Left kidney (tissue), 2 donors: ENCODE measurements around the gene DMBX1. TPM values are rescaled to one million over a fixed set of nuclear protein-coding genes. Genes with fewer than 3 reads are reported as not detected.

Source experiments
- DNase-seq: peaks from one replicate; pipeline ENCODE4 v3.0.0-alpha.2; 2013
- polyA plus RNA-seq: library from polyadenylated mRNA; unstranded; fragments of 120-200 nt; gene quantifications from one replicate; pipeline ENCODE4 v1.2.1, GENCODE V29; 2013; ENCODE audit not compliant: insufficient read length

Gene DMBX1
- polyA plus RNA-seq, 1 donor: not detected

- DNase-seq: no peak
Observed at GRCh38 chr1:46459315-46459714, 30.3 kb upstream of the DMBX1 start.

GRCh38 chr1:46461017-46461808 lies 28.4 kb upstream of the DMBX1 start:
- DNase-seq: no peak

- DNase-seq: no peak
Observed at GRCh38 chr1:46461809-46462448, 27.7 kb upstream of the DMBX1 start.

- no peak for DNase-seq
Observed at GRCh38 chr1:46464013-46464548, 25.6 kb upstream of the DMBX1 start.

- DNase-seq: no peak
Observed at GRCh38 chr1:46464915-46465314, 24.7 kb upstream of the DMBX1 start.

- DNase-seq: no peak
Observed at GRCh38 chr1:46465981-46466476, 23.6 kb upstream of the DMBX1 start.

- peak; percentile 46 for DNase-seq
Observed at GRCh38 chr1:46466477-46467182, 23.0 kb upstream of the DMBX1 start.

- no peak for DNase-seq
Observed at GRCh38 chr1:46467183-46467504, 22.5 kb upstream of the DMBX1 start.

- DNase-seq: no peak
Observed at GRCh38 chr1:46469881-46470280, 19.8 kb upstream of the DMBX1 start.

GRCh38 chr1:46471848-46472492 lies 17.7 kb upstream of the DMBX1 start:
- DNase-seq: no peak

GRCh38 chr1:46472498-46473181 lies 17.0 kb upstream of the DMBX1 start:
- no peak for DNase-seq

- no peak for DNase-seq
Observed at GRCh38 chr1:46473991-46474390, 15.6 kb upstream of the DMBX1 start.

- no peak for DNase-seq
Observed at GRCh38 chr1:46474570-46474969, 15.1 kb upstream of the DMBX1 start.

GRCh38 chr1:46476673-46477072 lies 13.0 kb upstream of the DMBX1 start:
- no peak for DNase-seq

GRCh38 chr1:46477153-46477929 lies 12.3 kb upstream of the DMBX1 start:
- peak; percentile 67 for DNase-seq

- no peak for DNase-seq
Observed at GRCh38 chr1:46478721-46479485, 10.7 kb upstream of the DMBX1 start.

- DNase-seq: no peak
Observed at GRCh38 chr1:46479744-46480350, 9.8 kb upstream of the DMBX1 start.

- no peak for DNase-seq
Observed at GRCh38 chr1:46480959-46481646, 8.5 kb upstream of the DMBX1 start.

GRCh38 chr1:46481961-46482360 lies 7.7 kb upstream of the DMBX1 start:
- no peak for DNase-seq
